NCI-H526 (cell line): ENCODE data around the gene REP15.
A peak's percentile ranks its signal among the peaks of the same experiment; 100 is the strongest.
"Not testable (repeated sequence)": the region's sequence is repeated elsewhere in the genome, so short reads cannot be mapped to it uniquely, and the experiment has no call there.

ENCODE experiments used
- DNase-seq, 2 experiments: peaks; one replicate each; lab custom pipeline; 2025; lab: John Stamatoyannopoulos, UW

REP15 gene, protein sequence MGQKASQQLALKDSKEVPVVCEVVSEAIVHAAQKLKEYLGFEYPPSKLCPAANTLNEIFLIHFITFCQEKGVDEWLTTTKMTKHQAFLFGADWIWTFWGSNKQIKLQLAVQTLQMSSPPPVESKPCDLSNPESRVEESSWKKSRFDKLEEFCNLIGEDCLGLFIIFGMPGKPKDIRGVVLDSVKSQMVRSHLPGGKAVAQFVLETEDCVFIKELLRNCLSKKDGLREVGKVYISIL

DNA sequence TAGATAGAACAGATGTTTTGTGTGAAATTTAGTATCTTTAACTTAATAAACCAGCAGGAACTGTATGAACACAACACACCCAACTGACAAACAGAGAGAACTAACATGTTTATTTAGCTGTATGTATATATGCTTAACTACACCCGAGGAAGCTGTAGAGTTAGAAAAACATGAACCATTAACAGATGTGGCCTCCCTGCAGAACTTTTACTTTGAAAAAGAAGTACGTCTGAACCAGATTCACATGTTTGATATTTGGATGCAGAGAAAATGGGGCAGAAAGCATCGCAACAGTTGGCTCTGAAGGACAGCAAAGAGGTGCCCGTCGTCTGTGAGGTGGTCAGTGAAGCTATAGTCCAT lies at the start of gene REP15:
REP15 (plus strand) TSS at position 155 of the 360 bp plus-strand sequence; CDS start at position 271, 116 bp downstream.
- DNase-seq = no peak

DNA sequence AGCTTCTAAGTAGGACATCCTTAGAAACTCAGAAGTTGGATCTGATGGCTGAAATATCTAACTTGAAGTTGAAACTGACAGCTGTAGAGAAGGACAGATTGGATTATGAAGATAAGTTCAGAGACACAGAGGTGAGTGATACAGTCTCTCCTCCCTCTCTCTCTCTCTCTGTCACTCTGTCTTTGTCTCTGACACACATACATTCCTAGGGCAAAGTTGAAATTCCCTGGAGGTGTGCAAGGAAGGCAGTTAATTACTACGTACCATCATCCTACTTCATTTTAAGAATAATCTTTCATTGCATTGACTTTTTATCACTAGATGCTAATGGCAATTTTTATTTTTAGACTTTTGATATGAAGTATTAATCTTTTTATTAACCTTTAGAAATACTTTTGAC lies 46.2 kb upstream of the REP15 start:
- DNase-seq = no peak

DNA sequence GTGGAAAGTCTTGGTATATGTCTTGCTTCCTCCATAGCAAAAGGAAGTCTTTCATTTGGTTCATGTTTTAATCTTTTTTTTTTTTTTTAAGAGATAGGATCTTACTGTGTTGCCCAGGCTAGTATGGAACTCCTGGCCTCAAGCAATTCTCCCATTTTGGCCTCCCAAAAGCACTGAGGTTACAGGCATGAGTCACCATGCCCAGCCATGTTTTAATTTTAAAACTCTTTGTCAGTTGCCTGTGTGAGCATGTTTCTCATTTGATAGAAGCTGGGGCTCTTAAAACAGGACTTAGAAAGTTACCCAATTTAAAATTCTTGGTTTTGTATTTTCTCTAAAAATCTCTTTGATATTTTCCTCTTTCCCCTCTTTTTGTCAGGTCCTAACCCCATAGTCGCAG lies 45.0 kb upstream of the REP15 start:
- DNase-seq = no peak

DNA sequence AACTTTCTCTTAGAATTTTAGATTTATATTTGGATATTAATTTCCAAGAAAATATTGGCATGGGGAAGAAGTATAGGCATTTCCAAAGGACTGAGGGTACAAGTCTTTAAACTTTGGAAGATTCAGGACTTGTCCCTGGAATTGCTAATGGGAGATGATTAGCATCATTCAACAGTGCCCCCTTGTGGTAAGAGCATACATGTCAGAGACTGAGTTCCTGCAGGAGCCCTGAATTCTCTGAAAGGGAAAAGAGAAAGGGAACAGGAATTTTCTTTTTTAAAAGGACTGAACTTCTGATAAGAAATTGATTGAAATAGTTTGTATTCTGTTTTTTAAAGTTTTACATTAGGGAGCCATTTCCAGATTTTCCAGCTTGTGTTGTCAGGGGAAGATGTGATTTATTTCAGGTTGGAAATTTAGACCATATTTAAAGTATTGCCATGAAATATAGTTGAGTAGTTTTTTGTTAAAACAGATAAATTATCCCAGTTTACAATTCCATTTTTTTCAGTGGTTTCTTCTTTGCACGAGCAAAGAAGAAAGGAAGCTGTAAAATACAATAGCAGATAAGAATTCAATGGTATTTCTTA lies 44.0 kb upstream of the REP15 start:
- peak; percentile 41 to 87 for DNase-seq

DNA sequence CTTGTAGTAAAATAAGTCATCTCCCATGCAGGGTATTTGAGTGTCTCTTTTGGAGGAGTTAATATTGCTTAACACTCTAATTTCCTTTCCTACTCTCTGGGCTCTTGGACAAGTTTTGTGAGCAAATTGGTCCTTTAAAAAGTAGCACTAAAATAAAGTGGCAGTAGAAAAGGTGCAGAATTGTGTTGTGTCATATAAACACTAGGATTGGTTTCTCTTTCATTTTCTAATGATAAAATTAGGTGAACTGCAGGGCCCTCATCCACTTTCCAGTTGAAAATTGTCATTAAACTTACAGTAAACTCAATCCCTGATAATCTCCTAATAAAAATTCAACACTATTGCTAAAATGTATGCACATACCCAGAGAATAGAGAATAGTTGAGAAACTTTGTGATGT lies 42.6 kb upstream of the REP15 start:
- no peak for DNase-seq

DNA sequence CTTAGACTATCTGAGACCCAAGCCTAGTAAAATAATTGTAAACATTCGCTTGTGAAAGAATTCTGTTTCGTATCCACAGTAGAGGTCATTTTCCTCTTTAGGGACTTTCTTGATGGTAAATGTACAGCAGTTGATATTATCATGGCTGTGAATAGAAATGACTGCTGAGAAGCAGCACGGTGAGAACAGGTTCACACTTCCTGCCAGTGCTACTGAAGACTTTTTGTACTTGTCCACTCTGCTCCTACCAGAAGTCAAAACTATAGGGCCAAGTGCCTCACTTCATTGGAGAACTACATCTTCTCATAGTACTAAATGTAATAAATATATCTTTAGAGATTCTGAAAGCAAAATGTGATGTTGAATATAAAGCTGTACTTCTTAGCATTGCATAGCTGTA lies 40.8 kb upstream of the REP15 start:
- not testable (repeated sequence) for DNase-seq

DNA sequence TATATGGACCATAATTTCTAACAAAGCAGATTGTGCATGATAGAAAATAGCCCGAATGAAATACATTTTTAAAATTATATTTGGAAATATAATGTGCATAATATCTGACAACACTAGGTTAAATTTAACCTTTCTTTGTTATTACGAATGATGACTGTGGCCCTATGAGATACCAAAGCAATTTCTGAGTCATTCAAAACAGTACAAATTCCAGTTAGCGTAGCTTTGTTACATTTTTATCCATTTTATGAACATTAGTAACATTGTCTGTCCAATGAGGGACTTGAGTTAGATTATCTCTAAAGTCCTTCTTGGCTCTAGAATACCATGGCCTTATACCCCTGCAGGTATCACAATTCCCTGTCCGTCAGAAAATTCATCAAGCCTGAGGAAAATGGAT lies 39.0 kb upstream of the REP15 start:
- no peak for DNase-seq

DNA sequence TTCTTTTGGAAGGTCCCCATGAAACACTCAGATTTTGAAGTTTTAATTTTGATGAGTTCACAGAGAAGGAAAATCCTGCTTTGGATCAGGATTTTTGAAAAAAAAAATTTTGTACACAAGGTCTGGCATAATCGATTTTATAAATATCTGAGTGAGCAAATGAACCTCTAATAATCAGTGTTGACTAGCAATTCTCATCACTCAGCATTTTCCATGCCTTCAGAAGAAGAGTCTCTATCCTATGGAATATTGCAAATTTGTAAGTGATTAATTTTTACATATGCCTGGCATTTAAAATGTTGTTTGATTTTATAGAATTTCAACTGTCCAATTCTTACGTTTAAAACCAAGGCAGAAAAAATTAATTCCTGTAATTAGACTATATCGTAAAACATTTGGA lies 30.5 kb upstream of the REP15 start:
- no peak for DNase-seq

DNA sequence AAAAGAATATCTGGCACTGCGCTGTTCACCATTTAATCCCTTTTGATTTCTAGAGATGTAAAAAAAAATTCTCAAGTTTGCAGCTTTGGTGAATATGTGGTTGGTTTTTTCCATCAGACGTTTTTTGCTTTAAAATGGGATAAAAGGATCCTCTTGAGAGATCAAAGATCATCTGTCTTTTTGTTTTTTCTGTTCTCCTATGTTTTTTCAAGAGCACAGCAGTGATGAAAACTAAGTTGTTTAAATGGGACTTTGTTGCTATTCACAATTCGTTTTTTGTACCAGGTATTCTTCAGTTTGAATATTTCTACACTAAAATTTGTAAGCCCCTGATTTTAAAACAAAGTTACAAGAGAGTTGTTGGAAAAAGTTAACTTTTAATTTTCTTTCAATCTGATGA lies 29.7 kb upstream of the REP15 start:
- no peak for DNase-seq

DNA sequence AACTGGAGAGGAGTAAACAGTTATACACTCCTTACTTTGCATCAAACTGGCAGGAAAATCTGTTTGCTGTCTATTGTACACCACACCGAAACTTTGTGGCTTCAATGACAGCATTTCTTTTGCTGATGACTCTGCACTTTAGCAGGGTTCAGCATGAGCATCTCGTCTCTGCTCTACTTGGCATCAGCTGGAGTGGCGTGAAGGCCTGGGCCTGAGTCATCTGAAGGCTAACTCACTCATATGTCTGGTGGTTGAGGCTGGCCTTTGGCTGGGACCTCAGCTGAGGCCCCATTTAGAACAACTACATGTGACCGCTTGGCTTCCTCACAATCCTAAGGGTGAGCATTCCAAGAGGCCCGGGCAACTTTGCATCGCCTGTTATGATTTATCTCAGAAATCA lies 28.7 kb upstream of the REP15 start:
- no peak for DNase-seq

DNA sequence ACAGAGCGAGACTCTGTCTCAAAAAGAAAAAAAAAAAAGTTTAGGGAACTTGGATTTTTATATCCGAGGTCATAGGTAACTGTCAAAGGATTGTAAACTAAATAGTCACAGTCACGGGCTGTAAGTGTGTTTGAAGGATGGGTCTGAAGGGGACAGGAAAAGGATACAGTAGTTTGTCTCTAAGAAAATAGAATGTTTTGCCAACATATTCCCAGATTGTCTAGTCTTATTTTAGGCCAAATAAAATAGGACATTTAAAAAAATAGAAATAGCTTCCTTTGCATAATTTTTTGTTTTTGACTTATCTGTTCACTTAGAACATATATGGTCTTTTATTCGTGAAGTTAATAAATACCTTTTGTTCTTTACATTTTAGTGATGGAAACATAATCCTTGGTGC lies 24.2 kb upstream of the REP15 start:
- DNase-seq = no peak

DNA sequence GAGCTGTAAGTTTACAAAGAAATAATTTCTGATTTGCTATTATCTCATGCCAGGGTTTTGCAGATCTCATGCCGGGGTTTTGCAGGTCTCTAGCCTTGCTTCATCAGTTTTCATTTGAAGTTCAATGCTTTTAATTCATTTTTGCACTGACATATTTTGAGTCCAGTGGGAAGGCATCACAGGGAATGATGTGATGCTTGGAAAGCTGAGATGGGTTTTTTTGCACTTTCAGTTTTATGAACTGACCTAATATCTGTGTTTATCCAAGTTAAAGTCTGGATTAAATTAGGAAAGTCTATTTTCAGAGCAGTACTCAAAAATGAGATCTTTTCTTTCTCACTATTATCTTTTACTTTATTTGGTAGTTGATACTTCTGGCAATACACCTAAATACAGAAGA lies 23.6 kb upstream of the REP15 start:
- no peak for DNase-seq

DNA sequence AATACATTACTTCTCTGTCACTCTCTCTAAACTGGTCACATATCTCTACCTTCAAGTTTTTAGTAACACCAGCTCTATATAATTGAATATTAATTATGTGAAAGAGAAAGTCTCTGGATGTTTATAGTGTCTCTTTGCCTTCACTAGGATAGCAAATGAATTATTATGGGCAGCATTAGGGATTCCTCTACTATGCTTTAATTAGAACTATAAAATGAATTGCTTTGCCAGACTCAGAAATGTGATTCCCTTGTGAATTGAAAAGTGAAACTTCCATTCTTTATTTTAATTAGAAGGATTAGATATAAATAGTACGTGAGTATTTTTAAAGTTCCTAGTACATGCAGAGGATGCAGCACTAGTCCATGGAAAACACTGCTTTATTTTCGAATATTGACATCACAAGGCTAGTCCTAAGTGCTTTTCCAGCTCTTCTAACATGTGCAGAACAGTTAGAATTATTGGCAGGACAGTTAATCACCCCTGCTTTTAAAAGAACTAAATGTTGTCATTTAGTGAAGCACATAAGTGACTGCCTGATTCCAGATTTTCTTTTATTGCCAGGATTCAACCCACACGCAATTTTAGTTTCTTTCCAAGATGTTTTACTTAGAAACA lies 23.0 kb upstream of the REP15 start:
- no peak for DNase-seq

DNA sequence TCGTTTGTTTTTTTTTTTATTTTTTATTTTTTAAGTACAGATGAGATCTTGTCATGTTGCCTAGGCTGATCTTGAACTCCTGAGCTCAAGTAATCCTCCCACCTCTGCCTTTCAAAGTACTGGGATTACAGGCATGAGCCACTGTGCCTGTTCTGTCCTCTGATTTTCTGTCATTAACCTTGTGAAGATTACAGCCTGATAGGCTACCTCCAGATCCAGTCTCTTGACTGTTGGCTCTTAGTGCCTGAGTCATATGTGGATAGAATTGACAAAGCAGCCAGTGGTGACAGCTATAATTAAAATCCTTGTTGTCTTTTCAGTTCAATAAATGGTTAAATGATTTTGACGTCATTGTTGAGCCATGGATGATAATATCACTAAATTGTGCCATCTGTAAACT lies 21.3 kb upstream of the REP15 start:
- DNase-seq = no peak

DNA sequence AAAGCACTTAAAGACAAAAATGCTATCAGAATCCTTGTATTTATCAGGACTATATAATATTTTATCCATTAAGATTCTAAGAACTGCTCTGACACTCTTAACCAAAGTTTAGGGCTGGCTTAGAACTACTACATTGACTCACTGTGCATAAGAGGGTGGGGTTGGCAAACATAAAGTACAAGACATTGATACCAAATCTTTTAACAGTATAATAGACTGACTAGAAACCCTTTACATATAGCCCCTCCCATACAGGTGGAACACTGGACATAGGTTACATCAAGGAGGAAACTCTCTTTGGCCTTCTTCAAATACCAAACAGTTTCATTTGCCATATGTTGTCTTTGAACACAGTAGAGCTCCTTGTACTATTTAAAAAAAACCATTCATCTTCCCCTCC lies 15.6 kb upstream of the REP15 start:
- DNase-seq = no peak

DNA sequence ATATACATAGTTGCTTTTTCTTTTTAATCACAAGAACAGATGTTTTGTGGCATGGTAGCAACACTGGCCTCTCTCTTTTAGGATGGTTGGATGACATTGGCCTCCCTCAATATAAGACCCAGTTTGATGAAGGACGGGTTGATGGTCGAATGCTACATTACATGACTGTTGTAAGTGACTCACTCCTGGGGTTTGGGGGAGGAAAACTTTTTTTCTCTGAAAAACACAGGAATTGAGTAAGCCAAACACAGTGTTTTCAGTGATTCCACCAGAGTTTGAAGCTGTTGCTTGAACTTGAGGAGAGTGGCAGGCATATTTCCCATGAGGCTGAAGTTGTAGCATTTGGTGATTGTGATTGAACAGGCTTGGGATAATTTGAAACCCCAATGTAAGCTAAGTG lies 13.7 kb upstream of the REP15 start:
- DNase-seq = no peak

DNA sequence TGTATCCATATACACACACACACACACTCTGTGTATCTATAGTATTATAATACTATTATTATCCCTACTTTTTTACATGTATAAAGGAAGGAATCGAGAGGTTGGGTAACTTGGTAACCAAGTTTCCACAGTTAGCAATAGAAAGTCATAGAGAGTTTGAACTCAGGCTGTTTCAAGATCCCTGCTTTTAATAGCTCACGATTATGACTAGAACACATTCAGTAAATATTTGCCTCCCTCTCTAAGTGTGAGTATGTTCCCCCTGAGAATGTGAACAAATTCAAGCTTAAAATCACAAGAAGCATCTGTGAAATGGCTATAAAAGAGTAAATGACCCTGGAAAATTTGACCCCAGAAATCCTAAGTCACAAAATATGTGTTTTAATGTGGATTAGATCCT lies 11.0 kb upstream of the REP15 start:
- DNase-seq = no peak

DNA sequence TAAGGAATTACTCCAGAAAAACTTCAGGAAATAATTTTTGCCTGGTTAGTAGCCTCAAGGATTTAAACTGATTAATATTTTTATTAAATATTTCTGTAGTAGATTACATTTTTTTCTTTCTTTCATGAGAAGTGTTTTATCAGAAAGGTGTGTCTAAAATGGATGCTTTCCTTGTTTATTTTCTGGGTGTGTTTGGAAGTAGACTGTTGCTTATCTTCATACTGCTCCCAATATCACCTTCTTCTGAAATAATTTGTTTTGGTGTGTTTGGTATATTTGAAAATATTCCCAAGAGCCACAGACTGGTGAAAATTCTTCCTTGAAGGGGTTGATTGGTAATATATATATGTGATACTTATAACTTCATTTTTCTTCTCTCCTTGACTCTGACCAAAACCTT lies 10.1 kb upstream of the REP15 start:
- no peak for DNase-seq

DNA sequence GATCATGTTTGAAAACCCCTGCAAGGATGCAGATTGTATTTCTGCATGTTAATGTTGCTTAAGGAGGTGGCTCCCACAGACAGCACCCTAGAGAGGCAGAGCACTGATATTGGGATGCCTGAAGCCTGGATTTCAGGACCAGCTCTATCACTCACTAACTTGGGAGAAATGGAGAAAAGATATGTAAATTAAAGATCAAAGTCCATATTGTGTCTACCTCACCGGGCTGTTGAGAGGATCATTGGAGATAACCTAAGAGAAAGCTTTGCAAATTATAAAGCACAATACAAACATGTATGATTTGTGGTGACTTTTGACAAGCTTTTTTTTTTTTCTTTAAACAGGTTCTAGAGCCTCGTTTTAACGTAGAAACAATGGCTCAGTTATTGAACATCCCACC lies 7.6 kb upstream of the REP15 start:
- peak; percentile 11 to 53 for DNase-seq

DNA sequence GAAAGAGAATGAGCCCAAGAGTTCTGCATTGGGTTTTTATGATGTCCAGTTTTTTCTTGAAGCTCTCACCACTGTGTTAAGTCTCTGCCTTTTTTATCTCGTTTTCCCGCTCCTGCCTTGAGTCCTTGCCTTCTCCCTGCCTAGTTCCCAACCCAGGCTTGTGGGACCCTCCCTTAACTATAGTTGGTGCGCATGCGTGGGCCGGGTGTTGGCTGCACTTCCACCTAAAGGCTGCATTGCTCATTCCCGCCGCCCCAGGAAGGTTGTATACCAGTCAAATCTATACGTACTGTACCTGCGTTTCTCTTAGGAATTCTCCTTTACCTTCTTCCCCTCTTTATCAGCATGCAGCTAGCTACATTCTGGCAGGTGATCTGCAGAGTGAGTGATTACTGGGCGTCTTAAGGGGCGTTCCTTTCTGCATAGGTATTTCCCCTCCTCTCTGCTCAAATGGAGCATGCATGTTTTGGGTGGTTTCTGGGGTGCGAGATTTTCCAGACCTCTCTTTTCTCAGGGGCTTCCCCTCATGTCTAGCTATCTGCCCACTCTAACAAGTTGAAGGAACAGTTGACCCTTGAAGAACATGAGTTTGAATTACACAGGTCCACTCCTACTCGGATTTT lies 6.6 kb upstream of the REP15 start:
- DNase-seq = no peak

DNA sequence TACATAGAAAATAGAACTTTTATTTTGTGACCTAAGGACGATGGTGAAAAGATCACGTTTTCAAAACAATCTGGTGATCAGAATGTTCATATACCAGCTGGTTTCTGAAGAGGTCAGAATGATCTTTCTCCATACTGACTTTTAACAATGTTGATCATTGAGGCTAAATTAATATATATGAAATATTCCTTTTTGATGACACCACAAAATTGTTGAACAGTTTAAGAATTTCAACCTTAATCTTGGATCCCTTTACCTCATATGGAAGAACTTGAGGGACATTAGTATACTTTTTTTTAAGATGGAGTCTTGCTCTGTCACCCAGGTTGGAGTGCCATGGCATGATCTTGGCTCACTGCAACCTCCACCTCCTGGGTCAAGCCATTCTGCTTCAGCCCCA lies 2.8 kb upstream of the REP15 start:
- DNase-seq = no peak

DNA sequence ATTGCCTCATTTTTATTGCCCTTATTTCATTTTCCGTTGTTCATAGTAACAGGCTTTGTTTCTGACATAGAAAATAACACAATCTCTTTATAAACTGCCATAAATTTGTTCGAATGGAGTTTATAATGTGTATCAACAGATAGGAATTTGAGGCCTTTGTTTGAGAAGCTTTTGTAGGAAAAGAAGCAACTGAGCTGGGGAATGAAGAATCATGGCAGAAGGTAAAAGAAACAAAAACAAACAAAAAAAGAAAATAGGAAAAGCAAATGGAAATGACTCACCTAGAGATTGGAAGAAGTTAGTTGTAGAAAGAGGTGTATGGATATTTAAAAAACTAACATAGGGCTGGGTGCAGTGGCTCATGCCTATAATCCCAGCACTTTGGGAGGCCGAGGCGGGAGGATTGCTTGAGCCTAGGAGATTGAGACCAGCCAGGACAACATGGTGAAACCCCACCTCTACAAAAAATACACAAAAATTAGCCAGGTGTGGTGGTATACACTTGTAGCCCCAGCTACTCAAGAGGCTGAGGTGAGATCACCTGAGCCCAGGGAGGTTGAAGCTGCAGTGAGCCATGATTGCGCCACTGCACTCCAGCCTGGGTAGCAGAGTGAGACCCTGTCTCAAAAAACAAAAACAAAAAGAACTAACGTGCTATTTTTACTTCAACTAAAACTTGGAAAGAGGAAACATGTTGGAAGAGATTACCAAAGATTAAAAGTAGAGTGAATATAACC lies 523 bp upstream of the REP15 start:
- DNase-seq = no peak
